Osteoblast (primary cell): Measurements from ENCODE around the gene MCF2L. TPM values are rescaled to one million over a fixed set of nuclear protein-coding genes. Genes with fewer than 3 reads are reported as not detected.

Experiments
- DNase-seq: peaks from one replicate; pipeline ENCODE4 v3.0.0; 2011; ENCODE audit warnings: low spot score, mixed read lengths; ENCODE audit not compliant: insufficient read length; ENCODE audit errors: missing footprints
- H2AFZ ChIP-seq: 2 replicates; pipeline ENCODE4 v1.6.0; 2011; ENCODE audit warnings: mild to moderate bottlenecking, low read length
- H3K27ac ChIP-seq: 2 replicates; pipeline ENCODE4 v1.5.1; 2011; ENCODE audit warnings: mild to moderate bottlenecking, low read depth, low read length, moderate library complexity
- H3K27me3 ChIP-seq: 2 replicates; pipeline ENCODE4 v1.6.0; 2012; ENCODE audit warnings: mild to moderate bottlenecking, control low read depth, inconsistent platforms, low read length, moderate library complexity; ENCODE audit not compliant: insufficient read depth
- H3K36me3 ChIP-seq: 2 replicates; pipeline ENCODE4 v1.5.1; 2011; ENCODE audit warnings: mild to moderate bottlenecking, low read length, control low read depth, moderate library complexity; ENCODE audit not compliant: insufficient read depth
- H3K4me1 ChIP-seq: 2 replicates; pipeline ENCODE4 v1.5.1; 2011; ENCODE audit warnings: mild to moderate bottlenecking, low read length, control low read depth, moderate library complexity; ENCODE audit not compliant: insufficient read depth
- H3K4me2 ChIP-seq: 2 replicates; pipeline ENCODE4 v1.6.0; 2011; ENCODE audit warnings: mild to moderate bottlenecking, low read length; ENCODE audit not compliant: insufficient read depth
- H3K4me3 ChIP-seq: fragments of 200-600 bp; sonication (generic); 3 replicates; pipeline ENCODE4 v1.5.1; 2012; ENCODE audit warnings: mild to moderate bottlenecking, low read length, inconsistent platforms; ENCODE audit not compliant: insufficient read depth
- H3K79me2 ChIP-seq: 2 replicates; pipeline ENCODE4 v1.6.0; 2012; ENCODE audit warnings: mild to moderate bottlenecking, low read length, control low read depth, inconsistent platforms; ENCODE audit not compliant: insufficient read depth
- H3K9me3 ChIP-seq: 2 replicates; pipeline ENCODE4 v1.5.1; 2011; ENCODE audit warnings: low read depth, low read length, control low read depth
- H4K20me1 ChIP-seq: 2 replicates; pipeline ENCODE4 v1.6.0; 2012; ENCODE audit warnings: mild to moderate bottlenecking, low read length, control low read depth; ENCODE audit not compliant: insufficient read depth
- total RNA-seq: library from RNA; depleted of rRNA; stranded (reverse); fragments of >200 nt; gene quantifications from 2 replicates; pipeline ENCODE4 v1.2.3, GENCODE V29; 2012
- TF ChIP-seq, protein P1 (sequence below): IDR thresholded peaks from 2 replicates; pipeline ENCODE4 v1.5.1; 2011; ENCODE audit warnings: mild to moderate bottlenecking, low read depth, low read length, moderate library complexity; ENCODE audit errors: extremely low read depth

The MCF2L gene
- total RNA-seq, 1 donor, result 6.5 TPM

DNA sequence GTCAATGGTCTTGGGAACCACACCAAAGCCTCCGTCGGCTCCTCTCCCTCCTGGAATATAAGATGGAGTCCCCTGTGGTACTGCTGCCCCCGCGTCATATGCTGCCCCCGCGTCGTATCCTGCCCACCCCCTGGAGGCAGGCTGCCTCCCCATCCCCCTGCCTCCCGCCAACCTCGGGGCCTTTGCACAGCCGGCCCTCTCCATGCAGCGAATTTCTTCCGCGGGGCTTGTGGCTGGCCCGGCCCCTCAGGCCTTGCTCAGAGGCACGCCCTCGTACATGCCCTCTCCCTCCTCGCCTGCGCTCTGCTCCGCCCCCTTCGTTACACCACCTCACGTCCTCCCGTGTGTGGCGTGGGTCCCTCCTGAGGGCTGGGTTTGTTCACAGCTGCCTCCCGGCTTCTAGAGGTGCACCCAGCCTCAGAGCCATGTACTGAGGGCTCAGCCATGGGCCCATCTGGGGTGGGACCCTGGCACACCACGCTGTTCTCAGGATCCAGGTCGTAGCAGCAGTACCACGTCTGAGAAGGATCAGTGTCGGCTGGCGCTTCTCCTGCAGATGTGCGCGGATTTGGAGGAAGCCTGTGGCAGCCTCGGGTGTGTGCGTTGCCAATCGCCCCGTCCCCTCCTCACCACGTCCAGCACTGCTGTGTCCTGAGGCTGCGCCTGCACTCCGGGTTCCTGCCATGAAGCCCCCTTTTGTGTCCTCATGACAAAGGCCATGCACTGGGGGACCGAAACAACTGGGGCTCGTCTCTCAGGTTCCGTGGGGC is 47.7 kb downstream of the MCF2L start:
- no peak overlapping the region for H3K4me2 ChIP-seq
- H3K9me3 ChIP-seq, result no peaks in the 10 kb centered on the region
- H3K27ac ChIP-seq, result no peak overlapping the region
- no peak for DNase-seq
- H3K79me2 ChIP-seq, result no peaks in the 10 kb centered on the region
- H3K4me3 ChIP-seq, result no peak overlapping the region
- no peaks in the 10 kb centered on the region for H3K4me1 ChIP-seq
- H3K36me3 ChIP-seq, result no peaks in the 10 kb centered on the region
- TF ChIP-seq, protein P1, sequence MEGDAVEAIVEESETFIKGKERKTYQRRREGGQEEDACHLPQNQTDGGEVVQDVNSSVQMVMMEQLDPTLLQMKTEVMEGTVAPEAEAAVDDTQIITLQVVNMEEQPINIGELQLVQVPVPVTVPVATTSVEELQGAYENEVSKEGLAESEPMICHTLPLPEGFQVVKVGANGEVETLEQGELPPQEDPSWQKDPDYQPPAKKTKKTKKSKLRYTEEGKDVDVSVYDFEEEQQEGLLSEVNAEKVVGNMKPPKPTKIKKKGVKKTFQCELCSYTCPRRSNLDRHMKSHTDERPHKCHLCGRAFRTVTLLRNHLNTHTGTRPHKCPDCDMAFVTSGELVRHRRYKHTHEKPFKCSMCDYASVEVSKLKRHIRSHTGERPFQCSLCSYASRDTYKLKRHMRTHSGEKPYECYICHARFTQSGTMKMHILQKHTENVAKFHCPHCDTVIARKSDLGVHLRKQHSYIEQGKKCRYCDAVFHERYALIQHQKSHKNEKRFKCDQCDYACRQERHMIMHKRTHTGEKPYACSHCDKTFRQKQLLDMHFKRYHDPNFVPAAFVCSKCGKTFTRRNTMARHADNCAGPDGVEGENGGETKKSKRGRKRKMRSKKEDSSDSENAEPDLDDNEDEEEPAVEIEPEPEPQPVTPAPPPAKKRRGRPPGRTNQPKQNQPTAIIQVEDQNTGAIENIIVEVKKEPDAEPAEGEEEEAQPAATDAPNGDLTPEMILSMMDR, result no peak
- H4K20me1 ChIP-seq, result no peaks in the 10 kb centered on the region
- no peaks in the 10 kb centered on the region for H3K27me3 ChIP-seq
- no peak overlapping the region for H2AFZ ChIP-seq

DNA sequence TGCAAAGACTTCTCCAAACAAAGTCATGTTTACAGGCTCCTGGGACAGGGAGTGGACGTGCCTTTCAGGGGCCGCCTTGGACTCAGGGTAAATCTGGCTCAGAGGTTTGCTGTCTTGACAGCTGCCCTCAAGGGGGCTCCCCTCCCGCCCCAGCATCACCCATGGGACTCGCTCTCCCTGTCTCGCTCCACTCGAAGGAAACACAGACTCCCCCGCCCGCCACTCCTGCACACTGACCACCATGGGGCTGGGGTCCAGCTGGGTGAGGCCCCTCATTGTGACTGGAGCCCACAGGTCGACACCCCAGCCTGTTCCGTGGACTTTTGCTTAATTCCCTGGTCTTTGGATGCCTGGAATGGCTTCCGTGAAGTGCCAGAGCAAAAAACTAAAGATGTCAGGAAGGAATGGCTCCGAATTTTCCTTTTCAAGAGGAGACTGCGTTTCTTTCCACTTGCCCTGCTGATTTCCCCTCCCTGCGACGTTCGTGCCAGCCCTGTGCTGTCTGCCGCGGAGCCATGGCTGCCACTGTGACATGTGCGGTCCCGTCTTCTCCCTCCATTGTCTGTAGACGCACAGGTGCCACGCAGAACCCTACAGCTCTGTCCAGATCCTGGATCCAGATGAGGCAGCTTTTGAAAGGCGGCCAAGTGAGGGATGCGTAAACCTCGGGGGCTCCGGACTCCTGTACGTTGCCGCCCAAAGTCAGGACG is 48.6 kb downstream of the MCF2L start:
- Histone ChIP-seq H3K27me3 (no peaks in the 10 kb centered on the region), H3K9me3 (no peaks in the 10 kb centered on the region), H2AFZ (no peak overlapping the region), H3K27ac (no peak overlapping the region), H3K4me3 (no peak overlapping the region), H3K4me1 (no peaks in the 10 kb centered on the region), H3K4me2 (no peak overlapping the region), H3K36me3 (no peaks in the 10 kb centered on the region), H3K79me2 (no peaks in the 10 kb centered on the region), H4K20me1 (no peaks in the 10 kb centered on the region)
- DNase-seq, result no peak
- TF ChIP-seq, protein P1, result no peak

DNA sequence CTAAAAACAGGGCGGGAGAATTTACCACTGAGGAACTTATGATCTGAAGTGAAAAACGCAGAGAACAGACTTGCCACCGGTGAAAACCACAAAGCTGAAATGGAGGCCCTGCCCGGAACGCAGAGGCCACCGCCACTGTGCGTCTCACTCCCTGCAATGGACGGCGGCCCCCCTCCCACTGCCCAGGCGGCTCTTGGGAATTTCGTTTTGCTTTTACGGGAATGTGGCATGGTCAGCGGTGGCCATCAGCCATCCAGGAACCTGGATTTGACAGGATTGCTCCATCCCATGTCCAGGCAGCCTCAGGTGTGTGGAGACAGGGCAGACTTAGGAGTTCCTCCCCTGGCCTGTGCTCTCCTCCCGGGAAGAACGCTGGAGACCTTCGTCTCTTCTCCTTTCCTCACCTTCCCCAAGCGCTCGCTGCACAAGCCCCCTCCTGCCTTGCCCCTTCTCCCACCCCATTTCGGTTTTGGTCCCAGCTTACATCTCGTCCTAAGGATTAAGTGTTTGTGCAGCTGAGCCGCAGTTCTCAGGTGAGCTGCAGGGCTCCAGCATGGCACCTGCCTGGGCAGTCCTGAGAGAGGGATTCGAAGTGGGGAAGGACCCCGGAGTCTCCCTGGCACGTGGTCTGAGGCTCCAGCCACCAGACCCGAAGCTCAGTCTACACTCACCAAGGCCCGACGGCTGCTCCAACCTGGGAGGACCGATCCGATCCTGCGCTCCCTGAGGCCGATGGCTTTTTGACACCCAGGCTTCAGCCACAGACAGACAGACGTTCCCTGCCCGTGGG is 49.9 kb downstream of the MCF2L start:
- Histone ChIP-seq H3K4me3 (no peak overlapping the region), H3K79me2 (no peaks in the 10 kb centered on the region), H3K4me1 (no peaks in the 10 kb centered on the region), H2AFZ (no peak overlapping the region), H3K27ac (no peak overlapping the region), H3K4me2 (no peak overlapping the region), H3K36me3 (no peaks in the 10 kb centered on the region), H4K20me1 (no peaks in the 10 kb centered on the region), H3K27me3 (peaks cover 5% of the 10 kb centered on the region), H3K9me3 (no peaks in the 10 kb centered on the region)
- no peak for DNase-seq
- TF ChIP-seq, protein P1, result no peak
